Karpas-422 (cell line): ENCODE data around the gene CFAP20. TPM values are rescaled to one million over a fixed set of nuclear protein-coding genes. Genes with fewer than 3 reads are reported as not detected.

Experiments used
- DNase-seq: peaks from one replicate; pipeline ENCODE4 v3.0.0-alpha.2; 2015
- H2AFZ ChIP-seq: fragments of 200-600 bp; sonication (generic); 2 replicates; pipeline ENCODE4 v1.6.1; 2014; ENCODE audit warnings: antibody characterized with exemption, low read length, mixed read lengths
- H3K27ac ChIP-seq: fragments of 200-600 bp; sonication (generic); 2 replicates; pipeline ENCODE4 v1.5.1; 2014; ENCODE audit warnings: mild to moderate bottlenecking, low read length, moderate library complexity
- H3K27me3 ChIP-seq: fragments of 200-600 bp; sonication (generic); 2 replicates; pipeline ENCODE4 v1.6.1; 2014; ENCODE audit warnings: low read length, mixed read lengths
- H3K36me3 ChIP-seq: fragments of 200-600 bp; sonication (generic); 2 replicates; pipeline ENCODE4 v1.6.1; 2014; ENCODE audit warnings: low read length, mixed read lengths; ENCODE audit not compliant: insufficient read depth
- H3K4me1 ChIP-seq: fragments of 200-600 bp; sonication (generic); 2 replicates; pipeline ENCODE4 v1.6.1; 2014; ENCODE audit warnings: mild to moderate bottlenecking, low read length, mixed read lengths
- H3K4me2 ChIP-seq: fragments of 200-600 bp; sonication (generic); 2 replicates; pipeline ENCODE4 v1.6.1; 2014; ENCODE audit warnings: low read length, low read depth, mild to moderate bottlenecking; ENCODE audit not compliant: poor library complexity, severe bottlenecking
- H3K4me3 ChIP-seq: fragments of 200-600 bp; sonication (generic); 2 replicates; pipeline ENCODE4 v1.5.1; 2014; ENCODE audit warnings: mild to moderate bottlenecking, antibody characterized with exemption, low read length, mixed read lengths
- H3K79me2 ChIP-seq: fragments of 200-600 bp; sonication (generic); 2 replicates; pipeline ENCODE4 v1.6.1; 2014; ENCODE audit warnings: mild to moderate bottlenecking, low read length, mixed read lengths
- H3K9ac ChIP-seq: fragments of 200-600 bp; sonication (generic); 2 replicates; pipeline ENCODE4 v1.6.0; 2014; ENCODE audit warnings: low read length
- H3K9me2 ChIP-seq: fragments of 200-600 bp; sonication (generic), shearing (Covaris generic); replicated peaks from 2 replicates; pipeline ENCODE4 v1.6.0; 2014; ENCODE audit warnings: mild to moderate bottlenecking, low read length, moderate library complexity; ENCODE audit not compliant: insufficient read depth
- H3K9me3 ChIP-seq: fragments of 300-700, 200-600 bp; sonication (generic); 2 replicates; pipeline ENCODE4 v1.6.1; 2014; ENCODE audit warnings: low read length, mixed read lengths
- H4K20me1 ChIP-seq: fragments of 200-600 bp; sonication (generic); 2 replicates; pipeline ENCODE4 v1.6.1; 2014; ENCODE audit warnings: mild to moderate bottlenecking, antibody characterized with exemption, low read length, low read depth; ENCODE audit not compliant: insufficient read depth
- total RNA-seq: library from RNA; depleted of rRNA; stranded (reverse); fragments of >200 nt; shearing (Covaris generic); gene quantifications from 2 replicates; pipeline ENCODE4 v1.2.3, GENCODE V29; 2014; ENCODE audit warnings: low replicate concordance

The CFAP20 gene
- total RNA-seq, 1 experiment from 2014 or later, result 60.5 TPM

GRCh38 chr16:58128181-58128631 lies 975 bp downstream of the CFAP20 start:
- no peaks in the 10 kb centered on the region for H3K27me3 ChIP-seq
- H3K4me2 ChIP-seq, result peak overlapping the region; percentile 95
- no peak for DNase-seq
- peaks cover 57% of the 10 kb centered on the region for H3K79me2 ChIP-seq
- H3K9me3 ChIP-seq, result no peaks in the 10 kb centered on the region
- H3K36me3 ChIP-seq, result no peaks in the 10 kb centered on the region
- peak overlapping the region; percentile 97 for H3K4me3 ChIP-seq
- H4K20me1 ChIP-seq, result peaks cover 36% of the 10 kb centered on the region
- no peaks in the 10 kb centered on the region for H3K9me2 ChIP-seq
- H3K27ac ChIP-seq, result no peak overlapping the region
- peak overlapping the region; percentile 99 for H3K9ac ChIP-seq
- peaks cover 51% of the 10 kb centered on the region for H3K4me1 ChIP-seq
- no peak overlapping the region for H2AFZ ChIP-seq

- Histone ChIP-seq H3K27ac (no peak overlapping the region), H3K4me2 (peak overlapping the region; percentile 95), H3K79me2 (peaks cover 59% of the 10 kb centered on the region), H4K20me1 (peaks cover 36% of the 10 kb centered on the region), H3K4me1 (peaks cover 53% of the 10 kb centered on the region), H3K9ac (peak overlapping the region; percentile 99), H3K9me3 (no peaks in the 10 kb centered on the region), H3K36me3 (no peaks in the 10 kb centered on the region), H3K9me2 (no peaks in the 10 kb centered on the region), H2AFZ (no peak overlapping the region), H3K4me3 (peak overlapping the region; percentile 97), H3K27me3 (no peaks in the 10 kb centered on the region)
- peak; percentile 51 for DNase-seq
Observed at GRCh38 chr16:58127634-58128033, 1.5 kb downstream of the CFAP20 start.

GRCh38 chr16:58127033-58127556 lies 2.1 kb downstream of the CFAP20 start:
- Histone ChIP-seq H3K4me2 (peak overlapping the region; percentile 95), H3K9me2 (no peaks in the 10 kb centered on the region), H4K20me1 (peaks cover 37% of the 10 kb centered on the region), H3K4me1 (peaks cover 58% of the 10 kb centered on the region), H3K9me3 (no peaks in the 10 kb centered on the region), H2AFZ (no peak overlapping the region), H3K9ac (peak overlapping the region; percentile 99), H3K36me3 (no peaks in the 10 kb centered on the region), H3K27ac (no peak overlapping the region), H3K4me3 (peak overlapping the region; percentile 97), H3K27me3 (no peaks in the 10 kb centered on the region), H3K79me2 (peaks cover 65% of the 10 kb centered on the region)
- DNase-seq, result peak; percentile 80

- Histone ChIP-seq H3K9me2 (no peaks in the 10 kb centered on the region), H3K27me3 (no peaks in the 10 kb centered on the region), H3K4me3 (peak overlapping the region; percentile 97), H2AFZ (no peak overlapping the region), H3K79me2 (peaks cover 71% of the 10 kb centered on the region), H4K20me1 (peaks cover 42% of the 10 kb centered on the region), H3K4me1 (peaks cover 64% of the 10 kb centered on the region), H3K36me3 (no peaks in the 10 kb centered on the region), H3K27ac (no peak overlapping the region), H3K4me2 (peak overlapping the region; percentile 95), H3K9ac (peak overlapping the region; percentile 99), H3K9me3 (no peaks in the 10 kb centered on the region)
- DNase-seq, result no peak
Observed at GRCh38 chr16:58126451-58126961, 2.7 kb downstream of the CFAP20 start.

GRCh38 chr16:58125781-58126335 lies 3.3 kb downstream of the CFAP20 start:
- H3K4me1 ChIP-seq, result peaks cover 71% of the 10 kb centered on the region
- peak overlapping the region; percentile 95 for H3K4me2 ChIP-seq
- no peaks in the 10 kb centered on the region for H3K9me2 ChIP-seq
- H3K79me2 ChIP-seq, result peaks cover 77% of the 10 kb centered on the region
- no peaks in the 10 kb centered on the region for H3K9me3 ChIP-seq
- no peak overlapping the region for H3K9ac ChIP-seq
- H2AFZ ChIP-seq, result no peak overlapping the region
- peaks cover 48% of the 10 kb centered on the region for H4K20me1 ChIP-seq
- peak; percentile 62 for DNase-seq
- H3K4me3 ChIP-seq, result peak overlapping the region; percentile 97; the same call in 1 of the 2 replicates
- H3K27me3 ChIP-seq, result no peaks in the 10 kb centered on the region
- no peaks in the 10 kb centered on the region for H3K36me3 ChIP-seq
- no peak overlapping the region for H3K27ac ChIP-seq

- Histone ChIP-seq H4K20me1 (peaks cover 56% of the 10 kb centered on the region), H3K9me2 (no peaks in the 10 kb centered on the region), H3K4me1 (peaks cover 79% of the 10 kb centered on the region), H3K27me3 (no peaks in the 10 kb centered on the region), H3K9me3 (no peaks in the 10 kb centered on the region), H3K79me2 (peaks cover 85% of the 10 kb centered on the region), H3K27ac (no peak overlapping the region), H3K9ac (no peak overlapping the region), H3K4me2 (peak overlapping the region; percentile 95), H3K4me3 (no peak overlapping the region), H2AFZ (no peak overlapping the region), H3K36me3 (no peaks in the 10 kb centered on the region)
- DNase-seq, result no peak
Observed at GRCh38 chr16:58125041-58125440, 4.1 kb downstream of the CFAP20 start.

- peak overlapping the region; percentile 48 for H3K27ac ChIP-seq
- no peaks in the 10 kb centered on the region for H3K36me3 ChIP-seq
- H3K27me3 ChIP-seq, result no peaks in the 10 kb centered on the region
- no peaks in the 10 kb centered on the region for H3K9me2 ChIP-seq
- no peak overlapping the region for H3K4me3 ChIP-seq
- peaks cover 90% of the 10 kb centered on the region for H3K79me2 ChIP-seq
- H3K4me2 ChIP-seq, result peak overlapping the region; percentile 14
- no peaks in the 10 kb centered on the region for H3K9me3 ChIP-seq
- no peak for DNase-seq
- H3K9ac ChIP-seq, result peak overlapping the region; percentile 8; the same call in 1 of the 2 replicates
- peaks cover 74% of the 10 kb centered on the region for H3K4me1 ChIP-seq
- H2AFZ ChIP-seq, result no peak overlapping the region
- H4K20me1 ChIP-seq, result peaks cover 59% of the 10 kb centered on the region
Observed at GRCh38 chr16:58124601-58124915, 4.6 kb downstream of the CFAP20 start.

GRCh38 chr16:58123896-58124600 lies 5.1 kb downstream of the CFAP20 start:
- Histone ChIP-seq H3K4me2 (peak overlapping the region; percentile 14), H3K9me3 (no peaks in the 10 kb centered on the region), H3K9me2 (no peaks in the 10 kb centered on the region), H2AFZ (no peak overlapping the region), H3K4me3 (no peak overlapping the region), H3K27ac (peak overlapping the region; percentile 48), H3K27me3 (no peaks in the 10 kb centered on the region), H4K20me1 (peaks cover 64% of the 10 kb centered on the region), H3K36me3 (no peaks in the 10 kb centered on the region), H3K79me2 (peaks cover 95% of the 10 kb centered on the region), H3K4me1 (peaks cover 74% of the 10 kb centered on the region), H3K9ac (peak overlapping the region; percentile 8; the same call in 1 of the 2 replicates)
- no peak for DNase-seq
